ENCODE data around the gene ACTR3C.

Gene ACTR3C
- 0 to 3.1 (median 0.05) reads per million in 17 experiments for total RNA-seq

- DNase-seq: peak in 3 of 4 experiments; percentile 19 to 44 (median 22)
Measured at GRCh38 chr7:150322833-150323681, at the start of gene ACTR3C, which contains the start of gene LRRC61. Gene ACTR3C (minus strand): TSS chr7:150323545. CDS start chr7:150295296, 28,249 bp downstream. Gene LRRC61 (plus strand): TSS chr7:150323355. CDS start chr7:150336862, 13,507 bp downstream.

- DNase-seq: no peak
Measured at GRCh38 chr7:150372271-150373048, 49.1 kb upstream of the ACTR3C start.

DNA sequence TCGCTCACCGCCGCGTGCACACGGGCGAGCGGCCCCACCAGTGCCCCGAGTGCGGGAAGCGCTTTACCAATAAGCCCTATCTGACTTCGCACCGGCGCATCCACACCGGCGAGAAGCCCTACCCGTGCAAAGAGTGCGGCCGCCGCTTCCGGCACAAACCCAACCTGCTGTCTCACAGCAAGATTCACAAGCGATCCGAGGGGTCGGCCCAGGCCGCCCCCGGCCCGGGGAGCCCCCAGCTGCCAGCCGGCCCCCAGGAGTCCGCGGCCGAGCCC is 48.6 kb upstream of the ACTR3C start:
- DNase-seq: no peak

DNA sequence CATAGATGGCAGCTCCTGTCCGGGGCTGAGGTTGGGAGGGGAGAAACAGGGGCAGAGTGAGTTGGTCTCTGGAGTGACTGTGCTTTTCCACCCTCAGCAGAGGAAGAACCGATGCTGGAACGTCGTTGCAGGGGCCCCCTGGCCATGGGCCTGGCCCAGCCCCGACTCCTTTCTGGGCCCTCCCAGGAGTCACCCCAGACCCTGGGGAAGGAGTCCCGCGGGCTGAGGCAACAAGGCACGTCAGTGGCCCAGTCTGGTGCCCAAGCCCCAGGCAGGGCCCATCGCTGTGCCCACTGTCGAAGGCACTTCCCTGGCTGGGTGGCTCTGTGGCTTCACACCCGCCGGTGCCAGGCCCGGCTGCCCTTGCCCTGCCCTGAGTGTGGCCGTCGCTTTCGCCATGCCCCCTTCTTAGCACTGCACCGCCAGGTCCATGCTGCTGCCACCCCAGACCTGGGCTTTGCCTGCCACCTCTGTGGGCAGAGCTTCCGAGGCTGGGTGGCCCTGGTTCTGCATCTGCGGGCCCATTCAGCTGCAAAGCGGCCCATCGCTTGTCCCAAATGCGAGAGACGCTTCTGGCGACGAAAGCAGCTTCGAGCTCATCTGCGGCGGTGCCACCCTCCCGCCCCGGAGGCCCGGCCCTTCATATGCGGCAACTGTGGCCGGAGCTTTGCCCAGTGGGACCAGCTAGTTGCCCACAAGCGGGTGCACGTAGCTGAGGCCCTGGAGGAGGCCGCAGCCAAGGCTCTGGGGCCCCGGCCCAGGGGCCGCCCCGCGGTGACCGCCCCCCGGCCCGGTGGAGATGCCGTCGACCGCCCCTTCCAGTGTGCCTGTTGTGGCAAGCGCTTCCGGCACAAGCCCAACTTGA is 48.0 kb upstream of the ACTR3C start:
- DNase-seq: no peak

- DNase-seq: no peak
Measured at GRCh38 chr7:150370612-150371071, 47.3 kb upstream of the ACTR3C start.

DNA sequence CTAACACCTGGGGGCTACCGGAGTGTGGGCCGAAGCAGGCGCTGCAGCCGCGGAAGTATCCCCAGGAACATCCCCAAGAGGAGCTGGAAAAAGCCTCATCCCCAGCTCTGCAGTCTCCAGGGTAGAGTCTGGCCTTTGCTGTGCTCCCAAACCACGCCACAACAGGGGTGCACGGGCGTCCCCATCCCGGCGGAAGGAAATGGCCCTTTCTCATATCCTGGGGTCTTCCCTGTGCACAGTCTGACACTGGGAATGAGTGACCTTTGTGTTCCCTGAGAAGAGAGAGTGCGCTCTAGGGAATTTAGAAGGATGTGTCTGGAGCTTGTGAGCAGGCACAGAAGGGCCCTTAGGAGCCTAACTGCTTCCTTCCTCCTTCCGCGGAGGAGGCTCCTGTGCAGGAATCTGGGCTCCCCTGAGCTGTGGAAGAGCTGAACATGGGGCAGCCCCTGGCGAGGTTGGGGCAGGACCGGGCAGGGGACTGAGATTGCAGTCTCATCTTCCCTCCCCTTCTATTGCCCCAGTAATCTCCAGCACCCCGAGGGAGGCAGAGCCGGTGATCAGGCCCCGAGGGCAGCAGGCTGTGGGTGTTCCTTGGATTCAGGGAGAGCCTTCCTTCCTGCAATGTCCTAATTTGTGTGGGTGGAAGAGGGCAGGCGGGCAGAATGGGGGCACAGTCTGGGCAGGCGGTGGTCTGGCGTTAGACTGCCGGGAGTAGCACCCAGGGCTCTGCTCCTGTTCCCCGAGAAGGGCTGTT is 46.6 kb upstream of the ACTR3C start:
- peak in 3 of 4 experiments; percentile 16 to 36 (median 32) for DNase-seq

DNA sequence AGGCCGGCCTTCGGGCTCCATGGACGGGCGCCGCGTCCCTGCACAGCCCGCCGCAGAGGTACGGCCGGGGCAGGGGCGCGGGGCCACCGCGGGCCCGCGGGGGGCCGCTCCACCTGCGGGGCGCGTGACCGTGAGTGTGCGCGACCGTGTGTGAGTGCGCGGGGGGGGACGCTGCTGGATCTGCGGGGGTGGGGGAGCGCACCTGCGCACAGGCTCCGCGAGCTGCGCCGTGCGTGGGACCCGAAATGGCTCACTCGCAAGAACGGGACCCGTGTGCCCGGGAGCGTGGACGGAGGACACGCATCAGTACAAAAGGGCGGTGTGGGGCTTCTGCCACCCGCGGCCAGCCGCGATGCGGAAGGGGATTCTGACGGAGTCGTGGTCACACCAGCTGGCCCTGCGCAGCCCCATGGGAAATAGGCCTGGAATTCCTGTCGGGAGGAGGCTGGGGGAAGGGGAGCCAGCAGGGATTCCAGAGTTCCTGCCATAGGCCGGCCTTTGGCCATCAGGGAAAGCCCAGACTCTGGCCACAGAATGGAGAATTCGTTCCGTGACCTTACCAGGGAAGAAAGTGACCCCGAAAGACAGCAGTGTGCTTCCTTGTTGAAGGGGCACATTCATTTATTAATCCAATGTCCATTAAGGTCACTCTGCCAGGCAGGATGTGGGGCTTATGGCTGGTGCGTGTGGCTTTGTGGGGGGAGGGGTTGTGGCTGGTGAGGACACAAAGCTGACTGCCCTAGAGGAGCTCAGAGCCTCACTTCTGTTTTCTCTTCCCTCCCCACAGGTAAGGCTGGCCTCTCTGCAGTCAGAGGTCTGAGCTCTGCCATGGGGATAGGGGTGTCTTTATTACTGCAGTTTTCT is 45.8 kb upstream of the ACTR3C start:
- peak; percentile 51 to 76 (median 58) for DNase-seq

DNA sequence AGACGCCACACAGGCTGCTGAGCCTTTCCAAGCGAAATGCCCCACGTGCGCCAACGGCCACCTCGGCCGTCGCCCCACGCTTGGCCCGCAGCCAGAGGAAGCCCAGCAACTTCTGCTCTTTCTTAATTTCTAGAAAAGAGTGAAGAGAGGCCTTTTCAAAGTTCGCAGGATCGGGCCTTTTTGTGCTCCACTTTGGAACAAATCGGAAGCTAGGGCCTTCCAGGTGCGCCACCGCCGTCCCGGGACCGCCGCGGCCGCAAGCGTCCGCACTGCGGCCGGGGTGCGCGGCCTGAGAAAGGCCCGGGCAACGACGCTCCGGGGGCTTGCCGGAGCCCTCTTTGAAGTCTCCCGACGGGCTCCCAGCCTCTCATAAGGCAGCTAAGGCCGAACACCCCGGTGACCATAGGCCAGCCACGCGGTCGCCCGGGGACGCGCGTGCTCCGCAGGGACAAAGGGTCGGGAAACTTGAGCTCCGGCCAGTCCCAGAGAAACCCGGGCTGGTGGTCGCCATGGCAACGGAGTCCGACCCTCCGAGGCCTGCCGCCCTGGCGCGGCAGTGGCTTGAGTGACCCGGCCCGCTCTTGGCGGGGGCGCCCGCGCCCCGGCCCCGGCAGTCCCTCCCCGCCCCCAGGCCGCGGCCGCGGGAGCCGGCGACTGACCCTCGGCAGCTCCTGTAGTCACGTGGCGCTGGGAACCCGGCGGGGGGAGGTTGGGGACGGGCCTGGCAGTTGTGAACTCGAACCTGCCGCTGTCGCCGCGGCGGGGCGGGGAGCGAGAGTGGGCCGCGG is 44.9 kb upstream of the ACTR3C start, which contains the start of gene REPIN1:
REPIN1 (plus strand) TSS at position 727 of the 788 bp plus-strand sequence. CDS start 890 bp downstream, outside the sequence.
- peak; percentile 87 to 95 (median 92) for DNase-seq

- no peak for DNase-seq
Measured at GRCh38 chr7:150367677-150368095, 44.3 kb upstream of the ACTR3C start.

DNA sequence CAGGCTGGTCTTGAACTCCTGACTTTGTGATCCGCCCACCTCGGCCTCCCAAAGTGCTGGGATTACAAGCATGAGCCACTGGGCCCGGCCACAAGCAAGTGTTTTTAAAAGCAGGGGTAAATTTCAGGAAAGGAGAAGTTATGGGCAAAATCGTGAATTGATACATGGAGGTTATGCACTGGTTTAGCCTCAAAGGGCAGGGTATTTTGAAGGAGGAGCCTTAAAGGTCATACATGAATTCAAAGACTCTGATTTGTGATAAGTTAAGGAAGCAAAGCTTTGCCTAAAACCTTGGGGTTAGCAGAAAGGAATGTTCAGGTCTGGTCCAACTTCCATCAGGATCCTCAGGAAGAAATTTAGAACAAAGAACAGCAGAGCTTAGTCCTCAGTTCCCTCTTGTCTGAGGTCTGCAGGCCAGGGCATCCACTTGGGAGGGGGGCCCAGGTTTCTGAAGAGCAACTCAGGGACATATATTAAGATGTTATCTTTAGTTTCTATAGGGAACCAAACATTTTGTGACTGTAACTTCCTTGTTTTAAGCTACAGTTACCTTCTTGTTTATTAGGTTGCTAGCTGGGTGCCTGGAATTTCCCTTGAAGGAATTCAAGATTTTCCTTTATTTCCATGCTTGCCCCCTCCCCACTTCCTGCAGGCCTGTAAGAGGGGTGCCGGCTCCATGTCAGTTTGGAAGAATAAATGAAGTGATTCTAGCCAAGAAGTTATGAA is 42.5 kb upstream of the ACTR3C start:
- DNase-seq: peak; percentile 52 to 79 (median 70)

DNA sequence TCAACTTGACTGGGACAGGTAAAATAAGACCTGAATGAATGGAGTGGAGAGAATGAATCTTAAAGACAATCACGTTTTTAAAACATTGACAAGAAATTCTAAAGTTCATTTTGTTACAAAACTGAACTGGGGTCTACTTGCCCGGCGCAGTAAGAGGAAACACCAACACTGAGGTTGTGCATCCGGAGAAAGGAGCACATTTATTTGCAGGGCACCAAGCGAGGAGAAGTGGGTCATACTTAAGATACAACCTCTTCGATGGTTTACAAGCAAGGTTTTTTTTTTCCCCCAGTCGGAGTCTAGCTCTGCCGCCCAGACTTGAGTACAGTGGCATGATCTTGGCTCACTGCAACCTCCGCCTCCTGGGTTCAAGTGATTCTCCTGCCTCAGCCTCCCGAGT is 41.8 kb upstream of the ACTR3C start:
- DNase-seq: peak in 2 of 4 experiments; percentile 23 to 27

DNA sequence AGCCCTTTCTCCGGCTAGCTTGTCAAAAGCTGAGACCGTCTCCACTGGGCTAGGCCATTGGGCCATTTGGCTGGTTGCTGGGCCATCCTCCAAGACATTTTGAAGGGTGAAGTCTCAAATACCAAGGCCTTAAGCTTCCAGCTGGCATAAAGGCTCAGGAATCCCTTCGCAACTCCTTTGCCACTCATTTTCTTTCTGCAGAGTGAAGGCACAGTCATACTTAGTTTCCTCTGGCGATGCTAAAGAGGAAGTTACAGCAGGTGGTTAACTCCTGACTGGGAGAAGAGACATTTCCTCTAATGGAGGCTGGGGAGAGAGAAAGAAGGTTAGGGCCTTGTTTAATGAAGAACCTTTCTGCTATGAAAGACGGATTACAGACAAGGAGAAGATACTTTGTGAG is 40.5 kb upstream of the ACTR3C start:
- peak; percentile 76 to 89 (median 82) for DNase-seq

GRCh38 chr7:150363370-150363769 is 40.0 kb upstream of the ACTR3C start:
- no peak for DNase-seq

- no peak for DNase-seq
Measured at GRCh38 chr7:150361807-150362621, 38.7 kb upstream of the ACTR3C start.

DNA sequence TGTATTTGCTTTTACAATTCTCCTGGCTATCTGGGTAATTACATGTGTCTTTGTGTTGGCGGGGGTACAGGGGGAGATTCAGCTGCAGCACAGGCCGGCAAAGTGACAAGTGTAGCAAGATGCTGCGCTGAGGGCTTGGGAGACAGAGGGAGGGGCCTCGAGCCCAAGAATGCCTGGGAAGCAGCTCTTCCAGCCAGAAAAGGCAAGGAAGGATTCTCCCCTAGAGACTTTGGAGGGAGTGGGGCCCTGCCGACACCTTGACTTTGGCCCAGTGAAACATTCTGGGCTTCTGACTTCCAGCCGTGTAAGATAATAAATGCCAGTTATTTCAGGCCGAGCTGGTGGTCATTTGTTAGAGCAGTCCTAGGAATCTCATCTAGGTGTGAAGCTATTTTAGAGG is 38.1 kb upstream of the ACTR3C start:
- no peak for DNase-seq

DNA sequence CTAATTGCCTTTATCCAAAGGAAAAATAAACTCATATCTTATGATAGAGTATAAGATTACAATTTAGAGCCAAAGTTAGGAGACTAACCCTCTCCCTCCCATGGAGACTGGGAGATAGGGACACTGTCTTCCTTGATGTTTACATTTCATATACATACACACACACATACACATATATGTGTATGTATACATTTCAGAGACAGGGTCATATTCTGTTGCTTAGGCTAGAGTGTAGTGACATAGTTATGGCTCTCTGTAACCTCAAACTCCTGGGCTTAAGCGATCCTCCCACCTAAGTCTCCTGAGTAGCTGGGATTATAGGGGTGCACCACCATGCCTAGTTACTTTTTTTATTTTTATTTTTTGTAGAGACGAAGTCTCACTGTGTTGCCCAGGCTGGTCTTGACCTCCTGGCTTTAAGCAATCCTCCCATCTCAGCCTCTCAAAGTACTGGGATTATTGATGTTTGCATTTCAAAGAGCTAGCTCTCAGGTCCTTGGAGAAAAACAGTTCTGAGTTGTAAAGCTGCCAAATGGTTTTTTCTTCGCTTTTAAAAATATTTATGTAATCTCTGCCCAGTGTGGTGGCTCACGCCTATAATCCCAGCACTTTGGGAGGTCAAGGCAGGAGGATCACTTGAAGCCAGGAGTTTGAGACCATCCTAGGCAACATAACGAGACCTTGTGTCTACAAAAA is 37.2 kb upstream of the ACTR3C start:
- no peak for DNase-seq

DNA sequence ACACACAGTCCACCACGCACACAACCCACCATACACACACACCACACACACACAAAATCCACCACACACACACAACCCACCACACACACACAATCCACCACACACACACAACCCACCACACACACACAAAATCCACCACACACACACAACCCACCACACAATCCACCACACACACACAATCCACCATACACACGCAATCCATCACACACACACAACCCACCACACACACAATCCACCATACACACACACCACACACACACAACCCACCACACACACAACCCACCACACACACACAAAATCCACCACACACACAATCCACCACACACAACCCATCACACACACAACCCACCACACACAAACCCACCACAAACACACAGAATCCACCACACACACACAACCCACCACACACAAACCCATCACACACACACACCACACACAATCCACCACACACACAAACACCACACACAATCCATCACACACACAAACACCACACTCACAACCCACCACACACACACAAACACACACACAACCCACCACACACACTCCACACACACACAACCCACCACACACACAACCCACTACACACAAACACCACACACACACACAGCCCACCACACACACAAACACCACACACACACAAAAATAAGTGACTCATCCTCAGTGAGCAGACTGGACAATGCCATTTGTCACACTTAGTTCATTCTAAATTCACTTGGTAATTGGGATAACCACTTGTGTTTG is 36.4 kb upstream of the ACTR3C start:
- no peak for DNase-seq
